ENCODE data around the gene TNS1.

DNA sequence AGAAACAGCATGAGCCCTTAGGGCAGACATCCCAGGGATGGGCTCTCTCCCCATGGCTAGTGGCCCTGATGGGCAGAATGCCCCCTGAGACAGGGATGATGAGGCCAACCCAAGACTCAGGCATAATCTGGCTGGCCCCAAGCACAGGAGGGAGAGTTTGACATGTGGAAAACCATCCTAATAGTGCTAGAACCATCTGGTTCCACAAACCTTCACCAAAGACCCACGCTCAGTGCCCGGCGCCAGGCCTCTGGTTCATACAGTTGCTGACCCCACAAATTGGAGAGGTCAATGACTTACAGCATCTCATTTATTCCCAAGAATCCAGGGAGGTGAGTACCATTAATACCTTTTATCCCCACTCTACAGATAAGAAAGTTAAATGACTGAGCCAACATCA is 95.5 kb downstream of the TNS1 start:
- TF ChIP-seq TCF7 (IDR thresholded peaks at IDR 0.05; ENCODE audit: borderline replicate concordance) (no peak), ZBTB2 (IDR thresholded peaks at IDR 0.05) (no peak), SP1 (CRISPR knock-in tag; IDR thresholded peaks at IDR 0.05) (no peak), PHTF2 (CRISPR knock-in tag; IDR thresholded peaks at IDR 0.05) (no peak)

All from K562 (cell line).